HG03066 (cell line): ENCODE data around the gene SRPK3.
"Not testable (repeated sequence)": the region's sequence is repeated elsewhere in the genome, so short reads cannot be mapped to it uniquely, and the experiment has no call there.

Experiments used
- ATAC-seq: cut with Tn5 transposase; IDR thresholded peaks from one replicate; pipeline ENCODE4 v1.9.1; 2021; ENCODE audit warnings: low read depth; ENCODE audit not compliant: unreplicated experiment

Gene SRPK3

DNA sequence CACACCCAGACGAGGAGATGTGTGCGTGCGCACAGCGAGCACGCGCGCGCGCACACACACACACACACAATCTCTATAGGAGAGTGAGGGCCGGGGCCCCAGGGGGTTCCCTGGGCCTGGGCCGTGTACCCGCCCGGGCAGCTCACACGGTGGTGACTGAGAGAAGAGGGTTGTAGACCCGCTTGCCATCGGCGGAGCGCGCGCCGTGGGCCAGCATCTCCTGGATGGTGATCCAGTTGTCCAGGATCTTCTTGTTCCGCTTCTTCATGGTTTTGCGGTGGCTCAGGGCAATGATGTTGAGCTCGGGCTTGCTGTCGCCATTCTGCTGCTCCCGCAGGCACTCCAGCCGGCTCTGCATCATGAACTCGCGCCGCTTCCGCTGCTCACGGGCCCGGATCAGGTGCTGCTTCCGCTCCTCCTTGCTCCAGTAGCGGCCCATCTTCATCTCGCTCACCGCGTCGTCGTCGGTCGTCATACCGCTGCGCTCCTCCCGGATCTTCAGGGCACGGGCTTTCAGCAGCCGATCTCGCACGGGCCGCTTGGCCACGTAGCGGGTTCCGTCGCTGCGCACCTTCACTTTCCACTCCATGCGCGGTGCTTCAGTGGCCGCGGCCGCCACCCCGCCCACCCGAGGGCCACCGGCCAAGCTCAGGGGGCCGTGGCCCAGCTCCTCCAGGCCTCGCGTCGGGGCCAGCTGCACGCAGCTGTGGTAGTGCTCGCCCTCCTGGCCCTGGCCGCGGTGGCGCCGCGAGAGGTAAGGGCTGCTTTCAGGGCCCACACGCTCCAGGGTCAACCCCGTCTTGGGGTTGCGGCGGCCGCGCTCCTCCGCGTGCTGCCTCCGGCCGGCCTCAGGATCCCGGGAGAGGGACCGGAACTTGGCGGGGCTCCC, 22.6 kb downstream of the SRPK3 start:
- ATAC-seq, result no peak

DNA sequence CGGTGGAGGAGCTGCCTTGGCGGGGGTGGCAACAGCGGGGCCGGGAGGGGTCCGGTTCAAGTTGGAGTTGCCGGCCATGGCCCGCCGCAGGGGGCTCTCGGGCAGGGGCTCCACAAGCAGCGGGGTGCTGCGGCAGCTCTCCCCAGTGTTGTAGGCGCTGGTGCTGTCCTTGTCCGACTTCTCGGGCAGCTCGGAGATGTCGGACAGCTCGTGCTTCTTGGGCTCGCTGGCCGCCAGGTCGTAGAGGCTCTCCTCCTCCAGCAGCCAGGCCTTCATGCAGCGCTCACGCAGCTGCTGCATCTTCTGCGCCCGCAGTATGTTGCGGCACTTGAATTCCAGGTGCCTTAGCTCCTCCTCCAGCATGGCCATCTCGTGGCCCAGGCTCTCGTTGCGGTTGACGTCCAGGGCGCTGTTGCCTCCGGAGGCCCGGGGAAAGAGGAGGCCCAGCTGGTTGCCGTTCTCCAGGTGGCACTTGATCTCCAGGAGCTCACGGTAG, 23.3 kb downstream of the SRPK3 start:
- no peak for ATAC-seq

DNA sequence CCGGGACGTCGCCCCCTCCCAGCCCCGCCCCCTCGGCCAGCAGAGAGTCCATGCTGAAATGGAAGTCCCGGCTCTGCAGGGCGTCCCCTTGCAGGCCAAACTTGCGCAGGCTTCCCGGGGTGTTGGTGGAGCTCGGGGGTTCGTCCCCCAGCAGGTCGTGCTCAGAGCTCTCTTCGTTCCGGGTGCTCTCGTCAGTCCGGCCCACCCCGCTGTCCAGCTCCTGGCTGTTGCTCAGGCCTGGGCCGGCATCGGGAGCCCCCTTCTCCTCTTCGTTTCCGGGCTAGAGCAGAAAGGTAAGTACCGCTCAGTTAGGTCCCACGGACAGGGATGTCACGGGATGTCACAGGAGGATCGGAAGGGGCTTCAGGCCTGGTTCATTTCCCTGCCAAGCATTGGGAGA, 23.8 kb downstream of the SRPK3 start:
- no peak for ATAC-seq

DNA sequence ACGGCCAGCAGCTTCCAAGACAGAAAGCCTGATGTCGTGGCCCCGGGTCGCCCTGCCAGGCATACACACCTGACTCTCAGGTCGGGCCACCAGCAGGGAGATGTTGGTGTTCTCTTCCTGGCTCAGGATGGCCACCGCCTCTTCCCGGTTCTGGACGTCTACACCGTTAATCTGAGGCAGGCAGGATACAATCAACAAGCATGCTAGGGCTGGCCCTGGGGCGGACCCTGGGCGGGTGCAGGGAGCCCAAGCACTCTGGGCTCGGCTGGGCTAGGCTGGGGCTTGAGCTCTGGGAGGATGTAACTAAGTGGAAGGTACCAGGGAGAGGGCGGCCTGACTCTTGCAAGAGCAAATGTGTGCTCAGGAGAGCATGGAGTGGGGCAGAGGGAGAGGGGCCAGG, 24.6 kb downstream of the SRPK3 start:
- ATAC-seq, result no peak

DNA sequence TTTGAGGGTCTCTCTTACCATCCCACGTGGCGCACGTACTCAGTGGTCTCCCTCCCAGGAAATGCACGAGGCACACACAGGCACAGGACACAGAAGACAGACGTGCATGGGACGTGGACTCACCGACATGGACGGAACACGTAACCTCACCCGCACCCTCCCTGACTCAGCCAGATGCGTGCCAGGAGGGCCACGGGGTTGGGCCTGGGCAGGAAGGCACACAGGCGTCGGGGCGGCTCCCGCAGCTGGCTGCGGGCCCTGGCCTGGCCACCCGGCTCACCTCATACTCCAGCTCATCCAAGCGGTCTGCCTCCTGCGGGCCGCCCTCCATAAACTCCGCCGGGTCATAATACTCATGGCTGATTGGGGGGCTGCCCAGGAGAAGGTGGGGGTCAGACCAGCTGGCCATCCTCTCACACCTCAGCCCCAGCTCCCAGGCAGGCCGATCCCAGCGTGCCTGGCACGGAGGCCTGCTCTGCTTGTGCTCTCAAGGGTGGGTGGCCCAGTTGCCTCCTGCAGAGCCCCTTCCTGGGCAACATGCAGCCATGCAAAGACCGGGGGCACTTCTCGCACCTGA, 26.2 kb downstream of the SRPK3 start:
- no peak for ATAC-seq

DNA sequence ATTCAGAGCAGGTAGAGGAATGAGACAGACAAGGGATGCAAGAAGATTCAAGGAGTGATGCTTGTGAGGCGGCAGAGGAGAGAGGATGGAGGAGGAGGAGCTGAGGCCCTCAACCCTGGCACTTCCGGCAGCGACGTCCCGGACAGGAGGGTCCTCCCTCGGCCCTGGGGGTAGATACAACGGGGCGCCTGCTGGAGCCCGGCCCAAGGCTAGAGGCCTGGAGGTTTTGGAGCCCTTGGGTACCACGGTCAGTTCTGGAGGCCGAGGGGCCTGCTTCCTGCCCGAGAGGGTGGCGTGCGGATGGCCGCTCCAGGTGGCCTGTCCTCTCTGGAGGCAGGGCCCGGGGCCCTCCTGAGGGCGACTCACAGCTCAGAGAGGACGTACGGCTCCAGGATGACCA, 27.1 kb downstream of the SRPK3 start:
- ATAC-seq, result no peak

DNA sequence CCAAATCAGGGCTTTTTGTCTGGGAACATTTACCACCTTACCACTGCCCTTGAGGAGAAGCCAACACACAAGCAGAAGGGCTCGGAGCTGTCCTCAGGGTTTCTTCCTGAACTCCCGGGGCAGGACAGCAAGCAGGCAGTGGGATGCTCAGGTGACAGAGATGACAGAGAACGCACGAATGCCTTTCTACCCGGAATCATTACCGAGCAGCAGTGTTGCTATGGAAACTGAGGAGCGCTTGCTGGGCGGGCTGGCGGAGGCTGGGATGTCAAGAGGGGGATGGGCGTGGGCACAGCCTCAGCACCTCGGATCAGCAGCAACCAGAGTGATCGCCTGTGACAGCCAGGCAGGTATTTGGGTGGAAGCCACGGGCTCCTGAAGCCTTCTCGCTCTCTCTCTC, 31.4 kb downstream of the SRPK3 start:
- ATAC-seq, result no peak

DNA sequence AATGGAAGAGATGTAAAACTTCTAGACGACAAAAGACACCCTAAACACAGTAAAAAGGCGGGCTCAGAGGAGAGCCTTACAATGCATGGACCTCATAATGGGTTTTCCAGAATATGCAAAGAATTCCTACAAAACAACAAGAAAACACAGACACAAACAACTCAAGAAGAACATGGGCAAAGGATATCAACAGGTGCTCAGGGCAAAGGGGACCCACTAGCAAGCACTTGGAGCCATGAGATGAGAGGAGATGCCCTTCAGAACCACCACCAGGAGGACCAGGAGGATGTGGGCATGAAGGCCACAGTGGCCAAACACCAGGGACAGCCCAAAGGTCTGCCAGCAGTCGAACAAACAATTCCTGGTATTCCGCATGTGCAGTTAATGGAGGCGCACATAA, 32.3 kb downstream of the SRPK3 start:
- ATAC-seq, result no peak

DNA sequence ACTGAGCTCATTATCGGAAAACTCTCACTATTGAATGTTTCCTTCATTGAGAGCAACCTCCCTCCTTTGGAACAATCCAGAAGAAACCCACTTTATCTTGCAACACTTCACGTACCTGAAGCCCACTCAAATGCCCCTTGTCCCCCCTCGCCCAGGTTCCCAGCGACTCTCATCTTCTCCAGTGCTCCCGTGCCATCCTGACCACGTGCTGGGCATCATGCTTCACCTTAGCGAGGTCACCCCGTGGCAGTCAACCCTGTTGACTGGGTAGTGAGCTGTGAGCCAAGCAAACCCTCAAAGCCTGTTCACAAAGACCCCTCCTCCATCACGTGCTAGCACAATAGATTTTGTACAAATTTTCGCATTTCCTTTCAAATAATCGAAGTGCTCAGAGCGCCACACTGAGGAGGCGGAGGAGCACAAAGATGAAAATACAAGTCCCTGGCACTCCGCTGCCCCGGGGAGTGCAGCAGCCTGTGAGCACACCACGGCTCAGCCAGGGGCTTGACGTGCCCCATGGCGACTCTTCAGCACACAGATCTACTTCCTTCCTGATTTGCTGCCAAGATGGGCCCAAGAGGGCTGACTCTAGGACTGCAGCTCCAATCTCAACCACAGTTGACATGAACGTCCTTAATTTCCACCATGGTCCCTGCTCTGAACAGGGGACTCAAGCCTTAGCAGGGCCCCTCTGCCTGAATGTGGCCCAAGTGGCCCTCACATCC, 33.9 kb downstream of the SRPK3 start:
- no peak for ATAC-seq

DNA sequence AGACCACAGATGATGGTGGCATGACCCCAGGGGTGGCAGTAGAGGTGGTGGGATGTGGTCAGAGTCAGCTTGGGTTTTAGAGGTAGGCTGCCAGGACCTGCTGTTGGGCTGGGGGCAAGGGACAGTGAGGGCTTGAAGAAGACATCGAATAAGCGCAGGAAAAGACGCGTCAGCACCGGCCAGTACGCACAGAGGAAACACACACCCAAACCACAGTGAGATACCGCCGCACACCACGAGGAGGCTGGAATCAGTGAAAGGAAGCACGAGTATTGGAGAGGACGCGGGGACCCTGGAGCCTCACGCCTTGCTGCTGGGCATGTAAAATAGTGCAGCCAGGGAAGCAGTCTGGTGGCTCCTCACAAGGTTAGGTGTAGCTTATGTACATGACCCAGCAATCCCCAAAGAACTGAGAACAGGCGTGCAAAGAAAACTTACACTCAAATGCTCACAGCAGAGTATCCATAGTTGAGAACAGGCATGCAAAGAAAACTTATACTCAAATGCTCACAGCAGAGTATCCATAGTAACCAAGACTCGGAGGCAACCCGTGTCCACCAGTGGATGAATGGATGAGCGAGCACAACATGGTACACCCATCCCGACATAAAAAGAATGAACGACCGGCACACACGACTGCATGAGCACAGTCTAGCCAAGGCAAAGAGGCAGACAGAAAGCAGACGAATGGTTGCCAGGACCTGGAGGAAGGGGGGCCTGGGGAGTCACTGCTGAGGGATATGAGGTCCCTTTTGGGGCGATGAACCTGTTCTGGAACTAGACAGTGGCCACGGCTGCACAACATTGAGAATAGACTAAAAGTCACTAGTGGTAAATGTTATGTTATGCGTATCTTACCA, 36.2 kb downstream of the SRPK3 start:
- ATAC-seq, result no peak

DNA sequence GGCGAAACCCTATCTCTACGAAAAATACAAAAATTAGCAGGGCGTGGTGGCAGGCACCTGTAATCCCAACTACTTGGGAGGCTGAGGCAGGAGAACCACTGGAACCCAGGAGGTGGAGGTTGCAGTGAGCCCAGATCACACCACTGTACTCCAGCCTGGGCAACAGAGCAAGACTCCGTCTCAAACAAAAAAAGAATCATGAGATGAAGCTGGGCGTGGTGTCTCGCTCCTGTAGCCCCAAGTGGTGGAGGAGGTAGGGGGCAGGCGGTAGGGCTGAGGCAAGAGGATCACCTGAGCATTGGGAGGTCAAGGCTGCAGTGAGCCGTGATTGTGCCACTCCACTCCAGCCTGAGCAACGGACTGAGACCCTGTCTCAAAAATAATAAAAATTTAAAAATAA, 37.2 kb downstream of the SRPK3 start:
- ATAC-seq, result not testable (repeated sequence)

DNA sequence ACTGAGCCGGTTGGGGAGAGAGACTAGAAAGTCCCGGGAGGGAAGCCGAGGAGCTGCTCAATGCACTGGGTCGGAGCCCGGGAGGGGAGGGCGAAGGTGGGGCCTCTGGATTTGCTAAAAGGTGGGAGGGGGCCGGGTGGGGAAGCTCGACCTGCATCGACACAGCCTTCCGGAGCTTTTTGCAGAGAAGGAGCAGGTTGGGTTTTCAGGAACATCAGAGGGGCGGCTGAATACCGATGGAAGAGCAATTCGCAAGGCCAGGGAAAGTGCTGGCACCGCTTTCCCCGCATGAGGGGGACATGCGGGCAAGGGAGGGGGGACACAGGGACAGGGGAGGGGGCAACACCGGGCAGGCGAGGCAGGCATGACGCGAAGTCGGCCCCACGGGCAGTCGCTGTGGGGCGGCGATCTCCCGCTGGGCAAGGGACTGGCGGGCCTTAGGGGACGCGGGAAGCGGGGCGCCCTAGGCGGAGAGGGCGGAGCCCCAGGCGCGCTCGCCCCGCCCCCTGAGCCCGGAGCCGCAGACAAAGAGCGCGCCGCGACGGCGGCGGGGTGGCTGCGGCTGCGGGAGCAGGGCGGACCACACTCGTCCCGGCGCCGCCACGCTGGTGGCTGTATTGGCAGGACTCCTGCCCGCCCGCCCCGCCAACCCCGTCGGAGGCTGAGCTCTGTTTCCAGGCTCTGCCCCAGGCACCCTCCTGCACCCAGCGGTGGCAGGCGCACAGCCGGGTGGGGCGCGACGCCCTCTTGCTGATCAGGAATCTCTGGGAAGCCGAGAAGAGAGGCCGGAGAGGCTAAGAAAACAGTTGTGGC, 37.9 kb downstream of the SRPK3 start:
- ATAC-seq, result no peak

DNA sequence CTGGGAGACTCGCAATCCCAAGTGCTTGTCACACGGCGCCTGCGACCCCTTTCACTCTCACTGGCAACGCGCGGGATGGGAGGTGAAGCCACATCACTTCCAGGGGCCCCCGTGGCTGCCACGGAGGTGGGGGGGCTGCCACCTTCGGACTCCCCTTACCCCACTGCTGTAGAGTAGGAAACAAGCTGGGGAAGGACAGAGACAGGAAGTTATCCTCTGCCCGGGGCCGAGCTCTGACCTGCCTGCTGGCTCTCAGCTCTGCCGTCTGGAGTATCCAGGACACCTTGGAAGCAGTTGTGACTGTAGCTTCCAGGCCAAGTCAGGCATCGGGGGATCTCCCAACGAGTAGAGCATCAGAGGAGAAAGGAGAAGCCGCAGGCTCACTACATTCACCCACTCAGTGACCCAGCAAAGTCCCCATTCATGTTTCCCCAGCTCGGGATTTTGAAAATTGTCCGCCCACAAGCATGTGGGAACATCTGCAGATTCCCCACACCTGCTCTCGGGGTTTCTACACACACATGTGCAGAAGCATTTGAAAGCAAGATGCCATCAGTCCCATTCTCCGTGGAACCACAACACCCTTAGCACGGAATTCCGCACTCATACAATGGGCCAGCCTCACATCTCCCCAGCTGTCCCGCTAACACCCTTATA, 38.7 kb downstream of the SRPK3 start:
- no peak for ATAC-seq

DNA sequence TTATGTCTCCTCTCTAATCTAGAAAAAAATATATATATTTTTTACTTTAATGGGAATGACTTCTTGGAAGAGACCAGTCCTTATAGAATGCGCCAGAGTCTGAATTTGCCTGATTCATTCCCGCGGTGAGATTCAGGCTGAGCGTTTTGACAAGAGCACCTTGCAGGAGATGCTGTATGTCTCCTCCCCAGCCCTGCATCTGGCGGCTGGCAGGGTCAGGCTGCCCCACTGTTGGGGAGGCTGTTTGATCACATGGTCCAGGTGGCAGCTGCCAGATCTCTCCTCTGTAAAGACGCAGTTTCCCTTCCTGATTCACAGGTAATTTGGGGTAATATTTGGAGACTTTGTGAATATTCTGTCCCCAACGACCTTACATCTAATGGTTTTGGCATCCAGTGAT, 39.8 kb downstream of the SRPK3 start:
- ATAC-seq, result no peak

DNA sequence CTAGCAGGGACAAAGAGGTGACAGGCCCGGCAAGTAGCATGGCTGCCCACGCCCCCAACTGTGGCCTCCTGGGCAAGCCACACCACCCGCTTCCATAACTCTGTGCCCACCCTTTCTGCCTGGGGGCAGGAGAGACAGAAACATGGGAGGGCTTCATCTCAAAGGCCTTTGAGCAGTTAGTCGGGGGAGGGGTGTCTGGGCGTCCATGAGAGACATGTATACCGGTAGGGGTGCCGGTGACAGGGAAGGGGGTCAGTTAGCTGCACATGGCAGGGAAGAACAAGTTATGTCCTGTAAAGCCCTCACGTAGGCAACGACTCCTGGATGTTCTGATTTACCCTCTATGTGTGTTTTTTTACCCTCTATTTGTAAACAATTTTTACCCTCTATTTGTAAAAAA, 40.2 kb downstream of the SRPK3 start:
- no peak for ATAC-seq

DNA sequence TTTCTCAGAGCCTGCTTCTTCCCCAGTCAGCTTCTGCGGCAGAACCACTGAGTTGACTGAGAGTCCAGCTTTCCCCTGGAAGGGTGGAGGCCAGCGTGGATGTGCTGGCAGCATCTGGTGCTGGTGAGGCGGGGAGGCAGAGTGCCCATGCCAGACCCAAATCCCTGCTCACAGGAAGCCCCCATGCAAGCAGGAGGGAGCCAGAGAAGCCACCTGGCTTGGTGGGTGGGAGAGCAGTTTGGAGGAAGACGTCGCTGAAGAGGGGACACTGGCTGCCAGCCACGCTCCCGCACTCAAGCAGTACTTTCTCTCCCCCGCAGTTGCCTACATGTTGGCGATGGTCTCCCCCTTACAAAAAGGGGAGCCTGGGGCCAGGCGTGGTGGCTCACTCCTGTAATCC, 43.5 kb downstream of the SRPK3 start:
- ATAC-seq, result no peak

DNA sequence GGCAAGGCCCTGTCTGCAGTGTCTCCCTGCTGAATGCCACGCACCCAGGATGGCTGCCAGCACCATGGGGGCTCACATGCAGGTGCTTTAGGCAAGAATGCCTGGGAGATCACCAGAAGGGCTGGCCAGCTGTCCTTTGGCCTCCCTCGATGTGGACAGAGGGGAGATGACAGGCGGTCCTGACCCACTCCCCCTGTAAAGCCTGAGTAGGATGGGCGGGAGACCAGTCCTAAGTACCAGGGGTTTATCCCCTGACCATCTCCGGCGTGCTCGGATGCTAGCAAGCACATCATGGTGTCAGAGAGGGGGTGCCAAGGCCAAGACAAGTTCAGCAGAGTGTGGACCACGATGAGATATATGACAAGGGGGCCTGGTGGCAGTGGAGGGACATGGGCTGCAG, 44.2 kb downstream of the SRPK3 start:
- no peak for ATAC-seq

DNA sequence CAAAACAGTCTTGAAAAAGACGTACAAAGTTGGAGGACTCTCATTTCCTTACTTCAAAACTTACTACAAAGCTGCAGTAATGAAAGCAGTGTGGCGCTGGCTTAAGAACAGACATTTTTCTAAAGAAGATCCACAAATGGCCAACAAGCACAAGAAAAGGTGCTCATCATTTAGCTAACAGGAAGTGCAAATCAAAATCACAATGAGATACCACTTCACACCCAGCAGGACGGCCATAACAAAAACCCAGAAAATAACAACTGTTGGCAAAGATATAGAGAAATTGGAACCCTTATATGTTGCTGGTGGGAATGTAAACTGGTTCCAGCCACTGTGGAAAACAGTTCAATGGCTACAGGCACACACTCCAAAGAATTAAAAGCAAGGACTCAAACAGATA, 46.2 kb downstream of the SRPK3 start:
- no peak for ATAC-seq

DNA sequence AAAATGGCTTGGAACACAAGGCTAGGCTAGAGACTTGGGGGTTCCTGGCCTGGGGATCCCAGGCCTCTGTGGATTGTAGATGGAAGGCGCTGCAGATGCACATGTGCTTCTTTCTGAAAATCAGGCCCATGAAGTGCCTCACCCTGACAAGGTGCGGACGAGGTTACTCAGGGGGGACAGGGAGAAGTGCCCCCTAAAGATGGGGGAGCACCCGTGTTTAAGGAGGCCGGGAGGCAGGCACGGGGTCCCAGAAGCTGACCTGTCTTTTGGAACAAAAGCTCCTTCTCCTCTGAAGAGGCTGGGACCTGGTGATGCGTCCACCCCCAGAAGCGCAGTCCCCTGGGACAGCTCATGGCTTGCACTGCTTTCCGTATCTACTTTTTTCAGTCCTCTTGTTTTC, 47.1 kb downstream of the SRPK3 start:
- no peak for ATAC-seq
